HG03135 (cell line): Measurements from ENCODE around the gene CDON.

Source experiments
- ATAC-seq: cut with Tn5 transposase; IDR thresholded peaks from one replicate; pipeline ENCODE4 v1.9.1; 2021; ENCODE audit warnings: mild to moderate bottlenecking, moderate library complexity; ENCODE audit not compliant: unreplicated experiment

CDON gene

DNA sequence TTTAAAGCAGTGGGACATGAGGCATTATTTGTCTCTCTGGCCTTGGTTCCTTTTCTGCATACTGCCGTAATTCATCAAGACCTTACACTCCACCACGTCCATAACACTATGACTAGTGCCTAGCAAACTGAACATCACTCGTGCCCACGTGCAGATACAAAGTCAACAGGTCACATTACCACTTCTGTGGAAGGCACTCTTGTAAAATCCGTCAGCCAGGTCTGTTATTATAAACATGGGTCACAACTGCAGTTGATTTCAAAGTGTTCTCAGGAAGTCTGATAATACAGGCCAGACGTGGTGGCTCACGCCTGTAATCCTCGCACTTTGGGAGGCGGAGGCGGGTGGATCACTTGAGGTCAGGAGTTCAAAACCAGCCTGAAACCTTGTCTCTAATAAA, 102.7 kb downstream of the CDON start:
- no peak for ATAC-seq

DNA sequence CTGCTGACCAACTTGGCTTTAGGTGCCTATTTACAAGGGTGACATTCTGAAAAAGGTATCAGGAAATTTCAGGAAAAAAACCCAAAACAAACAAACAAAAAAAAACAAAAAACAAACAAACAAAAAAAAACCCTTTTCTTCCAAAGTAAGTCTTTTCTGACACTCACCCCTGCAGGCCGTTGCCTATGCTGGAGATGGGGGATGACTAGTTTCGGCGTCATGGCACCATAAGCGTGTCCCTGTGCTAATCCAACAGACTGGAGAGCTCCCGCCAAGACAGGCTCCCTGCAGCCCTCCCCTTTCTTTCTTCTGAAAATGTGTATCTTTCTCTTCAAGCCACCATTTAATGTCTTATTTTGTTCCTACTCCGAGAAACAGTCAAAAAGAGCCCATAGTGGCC, 103.2 kb downstream of the CDON start:
- no peak for ATAC-seq

GRCh38 chr11:125958872-125959400, 103.7 kb downstream of the CDON start:
- no peak for ATAC-seq

DNA sequence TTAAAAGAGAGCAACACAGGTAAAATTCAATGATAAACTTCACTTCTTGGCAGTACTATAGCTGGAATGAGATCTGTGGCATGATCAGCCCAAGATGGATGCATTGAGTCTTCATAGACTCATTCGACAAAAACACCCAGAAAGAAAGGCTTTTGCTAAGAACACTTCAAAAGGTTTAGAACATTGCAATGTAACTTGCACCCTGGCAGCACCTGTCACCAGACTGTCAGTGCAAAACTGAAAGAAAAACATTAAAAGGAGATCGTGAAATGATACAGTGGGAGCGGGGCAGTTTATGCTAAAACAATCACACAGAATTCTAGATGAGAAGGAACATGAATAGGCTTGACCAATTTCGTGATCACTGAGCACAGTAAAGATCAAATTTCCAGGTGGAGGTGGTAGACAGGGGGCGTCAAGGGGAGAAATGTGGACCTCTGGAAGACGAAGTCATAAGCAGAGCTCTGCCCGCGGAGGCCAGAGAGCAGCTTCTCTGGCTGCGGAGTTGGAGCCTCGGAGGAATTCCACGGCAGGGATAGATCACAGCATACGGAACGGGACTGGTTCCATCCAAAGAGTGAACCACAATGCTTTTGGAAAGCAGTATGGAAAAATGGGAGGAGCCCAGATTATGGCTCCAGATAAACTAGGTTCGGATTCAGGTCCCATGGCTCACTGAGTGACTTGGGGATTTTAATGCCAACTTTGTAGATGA, 104.9 kb downstream of the CDON start:
- no peak for ATAC-seq

GRCh38 chr11:125956391-125957134, 106.1 kb downstream of the CDON start:
- ATAC-seq = no peak

GRCh38 chr11:125955856-125956255, 106.8 kb downstream of the CDON start:
- no peak for ATAC-seq

DNA sequence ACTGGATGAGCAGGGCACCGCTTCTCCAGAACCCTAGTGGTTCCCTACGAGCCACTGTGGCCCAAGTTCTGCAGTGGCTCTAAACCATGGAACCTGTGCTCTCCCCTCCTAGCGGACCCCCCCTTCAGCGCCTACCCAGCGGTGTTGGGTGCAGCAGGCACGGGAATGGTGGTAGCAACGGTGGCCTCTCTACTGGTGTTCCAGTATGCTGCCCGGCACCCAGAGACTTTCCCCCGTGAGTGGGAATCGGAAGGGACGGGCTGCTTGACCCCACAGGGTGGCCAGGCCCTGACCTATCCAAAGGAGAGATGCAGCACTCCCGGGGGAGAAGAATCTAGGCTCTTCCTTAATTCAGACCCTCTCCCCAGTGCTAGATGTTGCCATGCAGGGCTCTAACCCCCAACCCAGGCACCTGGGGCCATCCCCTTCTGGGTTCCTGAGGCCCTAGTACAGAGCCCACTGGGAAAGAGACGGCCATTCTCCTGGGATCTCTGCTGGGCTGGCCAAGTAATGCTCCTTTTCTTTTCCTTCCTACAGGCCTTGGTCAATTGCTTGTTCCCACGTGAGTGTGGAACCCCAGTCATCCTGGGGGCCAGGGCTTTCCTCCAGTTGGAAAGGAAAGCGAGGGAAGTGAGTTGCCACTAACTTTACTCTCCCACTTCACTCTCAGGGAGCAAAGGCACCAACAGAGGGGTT, 107.6 kb downstream of the CDON start:
- no peak for ATAC-seq

DNA sequence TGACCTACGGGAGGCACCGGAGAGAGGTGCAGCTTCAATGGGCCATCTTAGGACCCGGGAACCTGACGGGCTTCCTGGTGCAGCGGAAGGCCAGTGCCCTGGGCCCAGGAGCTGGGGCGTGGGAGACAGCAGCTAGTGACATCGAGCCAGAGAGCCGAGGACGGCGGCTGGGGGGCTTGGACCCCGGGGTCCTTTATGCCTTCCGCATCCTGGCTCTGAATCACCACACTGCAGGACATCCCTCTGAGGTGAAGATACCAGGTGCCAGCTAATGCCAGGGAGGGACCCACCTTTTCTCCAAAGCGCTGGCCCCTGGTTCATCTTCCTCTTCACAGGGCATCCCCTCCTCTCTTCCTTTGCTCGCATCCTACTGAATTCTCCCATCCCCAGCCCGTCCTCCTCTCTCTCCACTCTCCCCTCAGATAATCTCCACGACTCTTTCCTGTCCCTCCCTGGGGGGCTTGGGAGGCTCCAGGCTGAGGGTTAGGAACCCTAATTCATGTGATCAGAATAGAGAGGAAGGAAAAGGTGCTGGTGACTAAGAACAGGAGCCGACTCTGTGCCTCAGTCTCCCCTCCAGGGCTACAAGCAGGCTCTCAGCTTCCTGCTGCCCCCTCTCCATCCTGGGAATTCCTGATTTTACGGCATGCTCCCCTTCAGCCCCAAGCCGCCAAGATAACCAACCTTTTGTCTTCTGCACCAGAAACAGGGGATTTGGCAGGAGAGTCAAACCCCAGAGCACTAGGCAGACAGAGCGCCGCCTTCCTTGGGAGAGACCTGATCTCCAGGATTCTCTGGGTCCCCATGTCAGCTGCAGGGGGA, 108.3 kb downstream of the CDON start:
- ATAC-seq = no peak

DNA sequence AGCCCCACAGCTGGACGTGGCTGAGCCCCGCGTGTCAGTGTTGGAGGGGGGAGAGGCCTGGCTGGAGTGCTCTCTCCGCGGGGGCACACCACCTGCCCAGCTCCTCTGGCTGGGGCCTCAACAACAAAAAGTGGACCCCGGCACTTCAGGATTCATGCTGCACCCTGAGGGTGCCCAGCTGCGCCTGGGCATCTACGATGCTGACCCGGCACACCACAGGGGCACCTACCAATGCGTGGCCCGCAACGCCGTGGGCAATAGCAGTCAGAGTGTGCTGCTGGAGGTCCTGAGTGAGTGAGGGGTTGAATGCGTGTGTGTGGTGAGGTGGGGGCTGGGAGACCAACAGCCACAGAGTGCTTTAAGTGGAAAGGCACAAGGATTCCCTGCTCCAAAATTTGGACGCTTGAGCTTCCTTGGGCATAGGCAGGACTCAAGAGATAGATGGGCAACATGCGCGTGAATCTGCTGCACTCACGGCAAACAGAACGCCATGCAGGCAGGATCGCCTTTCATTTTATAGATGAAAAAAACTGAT, 109.2 kb downstream of the CDON start:
- no peak for ATAC-seq

GRCh38 chr11:125952973-125953372, 109.7 kb downstream of the CDON start:
- no peak for ATAC-seq

DNA sequence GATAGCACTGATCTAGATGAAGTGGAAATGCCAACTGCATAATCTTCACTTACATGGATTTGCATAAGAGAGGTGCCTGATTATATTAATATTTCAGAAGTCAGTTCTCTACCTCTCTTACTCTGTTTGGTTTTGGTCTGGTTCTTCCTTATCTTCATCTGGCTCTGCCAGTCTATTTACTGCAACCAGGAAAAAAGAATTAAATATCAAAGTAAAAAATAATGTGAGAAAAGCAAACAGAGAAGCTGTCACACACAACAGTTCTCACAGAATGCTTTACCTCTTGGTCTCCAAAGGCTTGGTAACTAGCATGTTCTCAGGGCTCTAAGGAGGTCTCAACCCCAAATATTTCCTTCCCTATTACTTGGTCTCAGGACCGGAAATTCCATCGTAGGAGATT, 110.1 kb downstream of the CDON start:
- ATAC-seq = no peak

DNA sequence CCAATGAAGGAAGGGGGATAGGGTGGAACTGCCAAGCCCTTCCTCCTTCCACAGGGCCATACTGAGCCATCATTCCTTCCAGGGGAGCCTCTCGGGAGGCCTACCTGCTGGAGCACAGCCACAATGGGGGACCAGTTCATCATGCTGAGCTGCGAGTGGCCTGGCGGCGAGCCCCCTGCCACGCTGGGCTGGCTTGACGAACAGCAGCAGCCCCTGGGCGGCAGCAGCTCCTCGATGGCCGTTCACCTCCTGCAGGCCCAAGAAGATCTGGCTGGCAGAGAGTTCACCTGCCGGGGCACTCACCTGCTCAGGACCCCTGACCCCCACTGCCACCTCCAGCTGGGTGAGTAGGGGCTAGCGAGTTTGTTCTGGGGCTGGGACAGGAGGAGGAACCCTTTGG, 110.9 kb downstream of the CDON start:
- no peak for ATAC-seq

DNA sequence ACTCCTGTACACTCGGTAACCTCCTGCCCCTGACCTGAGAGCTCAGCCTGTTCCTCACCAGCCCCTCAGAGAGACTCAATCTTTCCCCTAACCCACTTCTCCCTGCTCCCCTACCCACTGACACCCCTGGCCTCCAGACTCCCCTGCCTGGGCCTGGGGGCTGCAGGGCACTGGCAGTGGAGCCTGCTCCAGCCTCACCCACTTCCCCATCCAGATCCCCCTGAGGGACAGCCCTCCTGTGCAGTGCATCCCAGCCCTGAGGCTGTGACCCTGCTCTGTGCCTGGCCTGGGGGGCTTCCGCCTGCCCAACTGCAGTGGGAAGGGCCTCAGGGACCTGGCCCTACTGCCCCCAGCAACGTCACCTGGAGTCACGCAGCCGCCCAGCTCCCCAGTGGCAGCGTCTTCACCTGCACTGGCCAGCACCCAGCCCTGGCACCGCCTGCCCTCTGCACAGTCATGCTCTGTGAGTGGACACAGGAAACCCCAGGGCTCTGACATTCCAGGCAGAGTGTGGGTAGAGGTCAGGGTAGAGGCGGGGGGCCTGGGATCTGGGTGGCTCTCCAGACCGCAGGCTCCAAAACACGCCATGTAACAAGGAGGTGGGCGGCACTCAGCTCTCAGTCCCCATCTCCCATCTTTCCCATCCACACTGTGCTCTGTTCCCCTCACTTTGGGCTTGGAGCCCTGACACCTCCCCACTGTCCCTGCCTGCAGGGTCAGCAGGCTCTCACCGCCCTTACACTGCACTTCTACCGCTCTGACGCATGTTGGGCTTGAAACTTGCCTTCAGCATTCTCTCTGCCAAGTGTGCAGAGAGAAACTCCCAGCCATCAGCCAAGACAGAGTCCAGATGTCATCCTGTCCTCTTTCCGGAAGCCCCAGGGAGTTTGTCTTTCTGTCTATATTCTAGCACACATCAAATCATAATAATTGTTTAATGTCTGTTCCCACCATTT, 111.7 kb downstream of the CDON start:
- ATAC-seq = no peak

GRCh38 chr11:125950178-125950490, 112.5 kb downstream of the CDON start:
- no peak for ATAC-seq

- ATAC-seq = no peak
Measured at GRCh38 chr11:125949271-125950177, 113.1 kb downstream of the CDON start.

GRCh38 chr11:125948278-125949051, 114.2 kb downstream of the CDON start:
- no peak for ATAC-seq

GRCh38 chr11:125947419-125948277, 115.0 kb downstream of the CDON start:
- no peak for ATAC-seq
